NCI-H187 (cell line): Measurements from ENCODE around the gene HNRNPUL1.

ENCODE experiments used
- DNase-seq, 2 experiments: peaks; one replicate each; lab custom pipeline; 2025; lab: John Stamatoyannopoulos, UW

HNRNPUL1 gene

DNA sequence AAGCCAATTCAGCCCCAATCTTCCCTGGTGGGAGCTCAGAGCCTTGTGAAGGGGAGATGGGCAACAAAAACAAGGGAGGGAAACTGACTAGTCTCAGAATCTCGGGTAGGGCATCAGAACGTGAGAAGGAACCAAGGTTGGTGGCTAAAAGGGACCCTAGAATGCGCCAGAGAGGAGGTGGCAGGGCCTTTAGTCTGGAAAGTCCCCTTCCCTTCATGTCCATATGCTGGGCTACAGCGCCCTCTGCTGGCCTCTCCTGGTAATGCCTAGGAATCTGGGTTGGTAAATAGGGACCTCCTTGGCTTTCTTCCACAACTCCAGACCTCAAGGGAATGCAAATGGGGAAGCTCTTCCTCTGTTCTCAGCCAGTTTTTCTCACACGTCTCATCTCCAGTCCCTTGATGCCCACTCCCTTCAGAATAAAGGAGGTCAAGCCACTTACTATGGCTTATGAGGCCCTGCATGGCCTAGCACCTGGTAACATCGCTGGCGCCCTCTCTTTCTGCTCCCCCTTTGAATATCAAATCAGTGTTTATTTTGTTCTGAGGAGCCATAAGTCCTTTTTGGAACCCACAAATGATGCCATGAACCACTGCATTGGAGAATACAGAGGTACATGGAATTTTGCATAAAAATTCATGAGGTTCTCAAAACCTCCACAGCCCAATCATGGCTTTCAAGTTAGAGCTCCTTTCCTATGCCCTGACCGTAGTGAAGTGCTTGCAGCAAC, 44.4 kb downstream of the HNRNPUL1 start:
- peak; percentile 72 to 88 for DNase-seq

DNA sequence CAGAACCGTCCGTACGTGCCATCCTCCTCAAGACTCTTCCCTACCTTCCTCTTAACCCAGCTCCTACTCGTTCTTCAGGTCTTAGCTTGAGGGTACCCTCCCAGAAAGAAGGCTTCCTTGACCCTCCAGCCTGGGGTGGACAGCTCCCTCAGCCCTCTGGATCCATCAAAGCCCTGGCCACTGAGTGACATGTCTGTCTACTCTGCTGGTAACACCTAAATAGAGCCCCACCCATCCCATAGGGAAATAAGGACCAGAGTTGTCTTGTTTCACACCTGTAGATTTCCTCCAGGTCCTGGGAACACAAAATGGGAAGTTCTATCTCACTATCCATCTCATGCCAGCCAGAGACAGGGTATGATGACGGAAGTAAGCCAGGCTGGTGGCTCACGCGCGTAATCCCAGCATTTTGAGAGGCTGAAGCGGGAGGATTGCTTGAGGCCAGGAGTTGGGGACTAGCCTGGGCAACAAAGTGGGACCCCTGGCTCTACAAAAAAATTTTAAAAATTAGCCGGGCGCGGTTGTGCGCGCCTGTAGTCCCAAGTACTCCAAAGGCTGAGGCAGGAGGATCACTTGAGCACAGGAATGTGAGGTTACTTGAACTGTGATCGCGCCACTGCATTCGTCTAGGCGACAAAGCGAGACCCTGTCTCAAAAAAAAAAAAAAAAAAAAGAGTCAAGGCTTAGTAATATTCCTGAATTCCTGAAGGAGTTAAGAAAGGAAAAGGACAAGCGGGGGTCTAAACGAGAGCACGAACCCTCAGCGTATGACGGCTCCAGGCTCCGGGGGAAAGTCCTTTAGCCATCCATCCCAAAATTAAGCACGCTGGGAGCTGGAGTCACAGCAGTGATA, 45.2 kb downstream of the HNRNPUL1 start:
- no peak for DNase-seq

DNA sequence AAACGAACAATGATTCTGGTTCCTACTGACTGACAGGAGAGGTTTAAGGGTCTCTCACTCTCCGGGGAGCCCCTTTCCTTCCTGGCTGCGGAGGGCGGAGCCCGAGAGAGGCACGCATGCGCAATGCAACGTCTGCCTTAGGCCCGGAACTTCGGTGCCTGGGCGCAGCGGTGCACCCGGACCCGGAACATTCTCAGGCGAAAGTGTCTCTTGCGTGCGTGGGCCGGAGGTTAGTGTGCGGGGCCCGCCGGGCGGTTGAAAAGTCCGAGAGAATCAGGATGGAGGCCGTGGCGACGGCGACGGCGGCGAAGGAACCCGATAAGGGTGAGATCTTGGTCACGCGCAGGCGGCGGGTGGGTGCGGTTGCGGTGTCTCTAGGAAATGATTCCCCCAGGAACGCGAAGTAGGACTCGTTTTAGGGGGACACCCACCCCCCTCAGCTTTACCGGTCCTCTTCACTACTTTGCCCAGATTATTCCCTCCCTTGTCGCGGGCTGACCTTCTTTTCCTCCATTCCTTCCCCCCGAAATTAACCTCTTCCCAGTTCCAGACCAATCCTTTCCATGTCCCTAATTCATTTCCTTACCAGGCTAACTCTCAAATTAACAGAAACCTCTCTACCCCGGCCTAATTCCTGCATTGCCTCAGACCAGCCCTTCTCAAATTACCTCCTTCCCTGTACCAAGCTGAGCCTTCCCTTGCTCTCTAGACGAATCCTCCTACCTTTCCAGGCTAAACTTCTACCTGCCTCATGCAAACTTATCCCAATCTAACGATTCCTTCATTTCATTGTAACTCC, 46.1 kb downstream of the HNRNPUL1 start, which contains the start of gene CCDC97:
TSS of gene CCDC97 (plus strand) at position 140 of the 799 bp plus-strand sequence. CDS start at position 279, 139 bp downstream.
- DNase-seq = peak; percentile 87 to 91

DNA sequence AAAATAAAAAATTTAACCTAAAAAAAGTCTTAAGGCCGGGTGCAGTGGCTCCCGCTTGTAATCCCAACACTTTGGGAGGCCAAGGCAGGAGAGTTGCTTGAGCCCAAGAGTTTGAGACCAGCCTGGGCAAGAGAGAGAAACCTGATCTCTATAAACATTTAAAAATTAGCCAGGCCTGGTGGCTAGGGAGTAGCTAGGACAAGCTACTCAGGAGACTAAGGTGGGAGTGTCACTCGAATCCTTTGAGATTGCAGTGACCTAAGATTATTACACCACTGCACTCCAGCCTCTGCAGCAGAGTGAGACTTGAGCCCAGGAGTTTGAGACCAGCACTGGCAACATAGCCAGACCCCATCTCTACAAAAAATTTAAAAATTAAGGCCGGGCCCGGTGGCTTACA, 46.9 kb downstream of the HNRNPUL1 start:
- DNase-seq = no peak

DNA sequence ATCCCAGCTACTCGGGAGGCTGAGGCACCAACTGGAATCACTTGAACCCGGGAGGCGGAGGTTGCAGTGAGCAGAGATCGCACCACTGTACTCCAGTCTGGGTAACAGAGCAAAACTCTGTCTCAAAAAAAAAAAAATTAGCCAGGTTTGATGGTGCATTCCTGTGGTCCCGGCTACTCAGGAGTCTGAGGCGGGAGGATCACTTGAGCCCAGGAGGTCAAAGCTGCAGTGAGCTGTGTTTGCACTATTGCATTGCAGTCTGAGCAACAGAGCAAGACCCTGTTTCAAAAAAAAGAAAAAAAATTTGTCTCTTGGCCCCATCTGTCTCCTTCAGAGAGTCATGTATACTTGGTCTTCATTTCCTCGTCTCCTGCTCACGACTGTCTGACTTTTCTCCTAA, 47.4 kb downstream of the HNRNPUL1 start:
- no peak for DNase-seq

DNA sequence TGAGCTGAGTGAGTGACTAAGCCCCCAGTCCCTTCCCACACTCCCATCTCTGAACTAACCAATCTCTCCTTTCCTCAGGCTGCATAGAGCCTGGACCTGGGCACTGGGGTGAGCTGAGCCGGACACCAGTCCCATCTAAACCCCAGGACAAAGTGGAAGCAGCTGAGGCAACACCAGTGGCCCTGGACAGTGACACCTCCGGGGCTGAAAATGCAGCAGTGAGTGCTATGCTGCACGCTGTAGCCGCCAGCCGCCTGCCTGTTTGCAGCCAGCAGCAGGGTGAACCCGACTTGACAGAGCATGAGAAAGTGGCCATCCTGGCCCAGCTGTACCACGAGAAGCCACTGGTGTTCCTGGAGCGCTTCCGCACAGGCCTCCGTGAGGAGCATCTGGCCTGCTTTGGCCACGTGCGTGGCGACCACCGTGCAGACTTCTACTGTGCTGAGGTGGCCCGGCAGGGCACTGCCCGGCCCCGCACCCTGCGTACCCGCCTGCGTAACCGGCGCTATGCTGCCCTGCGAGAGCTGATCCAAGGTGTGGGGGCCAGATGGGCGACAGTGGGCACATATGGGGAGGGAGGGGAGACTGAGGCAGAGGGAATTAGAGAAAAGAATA, 52.2 kb downstream of the HNRNPUL1 start:
- DNase-seq = no peak

DNA sequence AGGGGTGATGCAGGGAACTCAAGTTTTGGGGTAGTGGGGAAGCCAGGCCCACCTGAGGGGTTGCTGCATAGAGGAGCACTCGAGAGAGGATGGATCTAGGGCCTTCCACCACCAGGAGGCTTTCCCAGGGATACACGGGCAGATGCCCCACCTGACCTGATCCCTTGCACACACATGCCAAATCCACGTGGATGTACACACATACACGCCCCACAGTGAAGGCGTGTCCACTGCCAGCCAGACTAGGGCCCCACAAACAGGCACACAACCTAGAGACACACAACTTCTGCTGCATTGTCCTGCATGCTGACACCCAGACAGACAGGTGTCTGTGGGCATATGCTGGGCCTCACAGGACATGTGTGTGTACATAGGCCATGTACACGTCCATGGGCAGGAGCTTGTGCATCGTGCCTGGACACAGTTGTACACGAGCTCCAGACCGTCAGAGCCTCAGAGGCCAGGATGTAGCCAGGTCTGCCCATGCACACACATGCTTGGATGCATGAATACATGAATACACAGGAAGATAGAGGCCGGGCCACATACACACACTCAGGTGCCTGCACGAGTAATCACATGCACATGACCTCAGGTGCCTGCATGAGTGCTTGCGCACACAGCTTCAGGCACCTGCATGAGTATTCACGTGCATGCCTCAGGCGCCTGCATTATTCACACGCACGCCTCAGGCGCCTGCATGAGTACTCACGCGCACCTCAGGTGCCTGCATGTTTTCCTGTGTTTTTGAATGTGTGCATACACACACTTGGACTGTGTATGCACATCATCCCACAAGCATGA, 54.7 kb downstream of the HNRNPUL1 start:
- no peak for DNase-seq

DNA sequence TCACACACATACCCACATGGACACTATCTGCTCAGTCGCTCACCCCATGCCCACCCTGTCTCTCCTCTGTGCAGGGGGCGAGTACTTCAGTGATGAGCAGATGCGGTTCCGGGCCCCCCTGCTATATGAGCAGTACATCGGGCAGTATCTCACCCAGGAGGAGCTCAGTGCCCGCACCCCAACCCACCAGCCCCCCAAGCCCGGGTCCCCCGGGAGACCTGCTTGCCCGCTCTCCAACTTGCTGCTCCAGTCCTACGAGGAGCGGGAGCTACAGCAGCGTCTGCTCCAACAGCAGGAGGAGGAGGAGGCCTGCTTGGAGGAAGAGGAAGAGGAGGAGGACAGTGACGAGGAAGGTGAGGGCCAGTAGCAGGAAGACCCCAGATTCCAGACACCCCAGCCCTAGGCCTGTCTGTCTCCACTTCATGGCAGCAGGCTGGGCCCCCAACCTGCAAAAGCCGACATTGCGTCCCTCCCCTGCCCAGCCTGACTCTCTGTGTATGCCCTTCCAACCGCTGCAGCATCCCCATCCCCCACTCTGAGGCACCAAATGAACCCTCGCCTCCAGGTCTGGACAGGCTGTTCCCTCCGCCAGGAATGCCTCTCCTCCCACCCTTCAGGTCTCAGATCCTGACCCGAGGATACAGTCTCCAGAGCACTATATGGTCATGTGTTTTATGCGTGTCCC, 55.5 kb downstream of the HNRNPUL1 start:
- DNase-seq = no peak

DNA sequence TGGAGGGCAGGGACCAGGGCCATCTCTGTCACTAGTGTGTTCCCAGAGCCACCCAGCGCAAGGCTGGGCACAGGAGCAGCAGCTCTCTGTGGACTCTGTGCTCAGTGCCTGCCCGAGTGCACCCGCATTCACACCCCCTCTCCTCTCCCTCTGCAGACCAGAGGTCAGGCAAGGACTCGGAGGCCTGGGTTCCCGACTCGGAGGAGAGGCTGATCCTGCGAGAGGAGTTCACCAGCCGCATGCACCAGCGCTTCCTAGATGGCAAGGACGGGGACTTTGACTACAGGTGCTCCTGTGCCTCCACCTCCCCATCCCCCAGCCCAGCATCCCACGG, 56.0 kb downstream of the HNRNPUL1 start:
- no peak for DNase-seq

DNA sequence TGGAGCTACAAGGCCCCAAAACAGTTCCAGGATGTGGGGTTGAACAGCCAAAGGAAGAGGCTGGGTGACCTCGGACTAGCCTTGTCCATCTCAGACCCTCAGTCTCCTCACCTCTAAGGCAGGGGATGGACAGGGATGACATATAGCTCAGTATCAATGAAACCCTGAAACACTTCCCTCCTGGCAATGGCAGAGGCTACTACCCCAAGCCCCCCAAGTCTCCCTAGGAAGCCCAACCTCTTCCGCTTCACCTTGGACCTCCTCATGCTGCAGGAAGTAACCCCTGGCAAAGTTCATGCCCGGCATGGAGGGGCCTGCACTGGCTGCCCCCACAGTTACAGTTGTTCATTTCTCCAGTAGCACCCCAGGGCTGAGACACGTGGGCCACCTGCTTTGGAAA, 56.4 kb downstream of the HNRNPUL1 start:
- no peak for DNase-seq

DNA sequence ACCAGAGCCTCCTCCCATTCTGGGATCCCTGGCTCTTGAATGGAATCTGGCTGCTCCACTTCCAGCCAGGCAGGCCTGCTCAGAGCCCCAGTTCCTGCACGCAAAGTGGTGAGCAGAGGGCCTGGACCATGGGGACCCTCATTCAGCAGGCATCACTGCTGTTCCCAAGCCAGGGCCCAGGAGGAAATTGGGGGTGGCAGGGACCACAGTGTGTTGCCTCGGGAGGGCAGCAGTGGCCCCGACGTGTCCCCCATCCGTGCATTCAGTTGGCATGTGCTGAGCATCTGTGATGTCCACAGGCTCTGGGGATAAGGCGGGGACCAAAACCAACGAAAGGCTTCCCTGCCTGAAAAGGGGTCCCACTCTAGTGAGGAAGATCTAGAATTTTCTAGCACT, 57.0 kb downstream of the HNRNPUL1 start:
- no peak for DNase-seq

DNA sequence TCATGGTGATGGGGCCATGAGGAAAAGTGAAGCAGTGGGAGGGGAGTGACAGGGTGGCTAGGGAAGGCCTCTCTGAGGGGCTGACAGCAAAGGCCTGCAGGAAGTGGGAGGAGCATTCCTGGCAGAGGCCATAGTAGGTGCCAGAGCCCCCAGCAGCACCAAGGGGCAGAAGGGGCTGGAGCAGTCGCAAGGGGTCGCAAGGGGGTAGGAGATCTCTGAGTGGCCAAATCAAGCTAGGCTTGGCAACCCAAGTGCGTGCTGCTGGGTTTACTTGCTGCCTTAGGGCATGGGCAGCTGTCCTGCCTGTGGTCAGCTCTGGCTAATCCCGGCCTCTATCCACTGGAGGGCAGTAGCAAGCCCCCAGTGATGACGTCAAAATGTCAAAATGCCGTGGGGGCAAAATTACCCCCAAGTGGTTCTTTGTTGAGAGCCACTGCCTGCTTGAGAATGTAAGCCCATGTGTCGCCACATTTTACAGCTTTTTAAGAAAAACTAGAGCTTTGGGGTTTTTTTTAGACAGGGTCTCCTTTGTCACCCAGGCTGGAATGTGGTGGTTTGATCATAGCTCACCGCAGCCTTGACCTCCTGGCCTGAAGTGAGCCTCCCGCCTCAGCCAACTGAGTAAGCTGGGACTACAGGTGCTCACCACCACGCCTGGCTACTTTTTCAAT, 57.6 kb downstream of the HNRNPUL1 start:
- no peak for DNase-seq

DNA sequence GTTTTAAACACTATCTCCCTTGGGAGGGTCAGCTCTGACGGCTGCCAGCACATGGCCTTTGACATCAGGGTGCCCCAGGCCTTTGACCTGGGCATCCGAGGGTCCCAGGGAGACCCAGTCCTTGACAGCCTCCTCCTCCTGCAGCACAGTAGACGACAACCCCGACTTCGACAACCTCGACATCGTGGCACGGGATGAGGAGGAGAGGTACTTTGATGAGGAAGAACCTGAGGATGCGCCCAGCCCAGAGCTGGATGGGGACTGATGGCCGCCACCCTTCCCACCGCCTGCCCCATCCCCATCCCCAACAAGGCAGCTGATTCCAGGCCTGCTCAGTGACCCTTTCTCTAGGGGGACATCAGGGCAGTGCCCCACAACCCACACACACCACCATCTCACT, 58.3 kb downstream of the HNRNPUL1 start:
- no peak for DNase-seq

DNA sequence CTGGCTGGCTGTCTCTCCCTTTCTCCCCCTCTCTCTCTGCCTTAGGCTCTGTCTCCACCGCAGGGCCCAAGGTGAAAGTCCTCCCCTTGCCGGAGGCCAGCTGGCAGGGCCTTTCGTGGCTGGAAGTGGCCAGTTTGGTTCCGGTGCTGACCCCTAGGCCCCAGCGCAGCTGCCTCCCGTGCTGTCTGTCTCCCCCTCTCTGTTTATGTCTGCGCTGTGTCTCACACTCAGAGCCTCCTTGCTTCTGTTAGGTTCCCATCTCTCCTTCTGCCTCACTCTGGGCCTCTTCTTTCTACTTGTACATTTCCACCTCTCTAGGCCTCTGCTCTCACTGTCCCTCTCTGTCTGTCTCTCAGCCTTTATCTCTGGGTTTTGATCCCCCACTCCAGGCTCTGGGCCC, 58.9 kb downstream of the HNRNPUL1 start:
- DNase-seq = no peak

DNA sequence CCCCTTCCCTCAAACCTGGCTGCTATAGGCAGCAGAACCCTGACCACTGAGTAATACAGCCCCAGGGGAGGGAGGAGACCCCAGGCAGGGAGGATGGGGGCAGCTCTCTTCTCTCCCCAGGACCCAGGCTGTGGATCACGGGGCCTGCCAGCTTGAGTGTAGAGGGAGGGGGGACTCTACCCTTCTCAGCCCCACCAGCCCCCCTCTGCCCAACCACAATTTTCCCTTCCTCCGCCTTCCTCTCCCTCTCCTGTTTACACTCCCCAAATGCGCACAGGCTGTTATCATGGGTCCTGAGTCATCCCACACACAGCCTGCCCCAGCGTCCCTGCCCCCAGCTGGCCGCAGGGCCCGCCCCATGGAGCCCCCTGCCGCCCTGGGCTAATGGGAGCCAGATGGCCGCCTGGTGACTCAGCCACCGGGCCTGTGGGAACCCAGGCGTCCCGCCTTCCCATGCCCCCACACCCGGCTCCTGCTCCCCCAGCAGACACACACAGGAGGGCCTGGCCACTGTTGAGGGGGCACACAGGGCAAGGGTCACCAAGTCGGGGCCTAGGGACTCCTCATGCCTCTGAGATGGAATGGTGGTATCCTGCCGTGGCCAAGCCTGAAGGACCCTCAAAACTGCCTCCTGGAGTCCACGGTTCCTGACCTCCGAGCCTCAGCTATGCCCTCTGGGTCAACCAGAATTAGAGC, 59.4 kb downstream of the HNRNPUL1 start:
- DNase-seq = no peak

DNA sequence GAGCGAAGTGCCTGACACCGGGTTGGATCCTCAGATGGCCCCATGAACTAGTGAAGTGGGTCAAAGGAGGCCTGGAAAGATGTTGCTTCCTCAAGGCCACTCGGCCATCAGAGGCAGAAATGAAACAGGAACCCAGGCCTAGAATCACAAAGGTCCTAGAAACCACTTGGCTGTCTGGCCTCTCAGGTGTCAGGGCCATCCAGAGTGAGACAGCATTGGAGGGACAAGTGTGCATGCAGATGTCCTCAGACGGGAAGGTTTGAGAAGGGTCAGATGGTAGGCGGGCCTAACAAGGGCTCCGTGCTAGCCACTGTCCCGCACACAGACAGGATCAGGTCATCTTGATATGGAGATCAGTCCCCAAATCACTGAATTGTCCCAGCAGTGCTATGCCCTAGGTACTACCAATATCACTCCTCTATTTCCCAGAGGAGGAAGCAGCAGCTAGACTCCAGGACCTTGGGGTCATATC, 60.1 kb downstream of the HNRNPUL1 start:
- no peak for DNase-seq

DNA sequence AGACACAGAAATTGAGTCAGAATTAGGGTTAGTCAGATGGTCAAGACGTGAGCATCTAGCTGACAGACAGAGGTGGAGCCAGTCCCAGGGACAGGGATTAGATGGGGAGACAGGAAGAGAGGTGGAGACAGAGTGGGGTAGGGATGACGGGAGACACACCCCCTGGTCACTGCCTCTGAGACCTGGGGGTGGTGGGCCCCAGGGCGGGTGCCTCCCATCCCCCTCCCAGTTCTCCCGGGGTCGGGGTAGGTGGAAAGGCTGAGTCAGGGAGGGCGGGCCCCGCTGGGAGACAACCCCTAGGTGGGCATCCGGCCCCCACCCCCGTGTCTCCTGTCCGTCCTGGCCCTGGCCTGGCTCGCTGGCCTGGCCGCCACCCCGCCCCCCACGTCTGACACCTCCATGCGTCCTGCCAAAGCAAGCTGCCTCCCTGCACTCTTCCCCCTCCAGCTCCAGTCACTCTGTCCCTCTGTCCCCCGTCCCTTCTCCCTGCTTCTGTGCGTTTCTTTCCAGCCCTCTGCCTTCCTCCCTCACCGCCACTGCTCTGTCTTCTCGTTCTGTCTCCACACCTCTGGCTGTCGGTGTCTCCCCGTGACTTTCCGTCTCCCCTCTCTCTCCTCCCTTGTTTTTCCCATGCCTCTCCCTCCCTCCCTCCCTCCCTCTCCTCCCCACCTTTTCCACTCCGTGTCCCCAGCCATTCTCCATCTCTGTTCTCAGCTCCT, 60.9 kb downstream of the HNRNPUL1 start:
- no peak for DNase-seq

DNA sequence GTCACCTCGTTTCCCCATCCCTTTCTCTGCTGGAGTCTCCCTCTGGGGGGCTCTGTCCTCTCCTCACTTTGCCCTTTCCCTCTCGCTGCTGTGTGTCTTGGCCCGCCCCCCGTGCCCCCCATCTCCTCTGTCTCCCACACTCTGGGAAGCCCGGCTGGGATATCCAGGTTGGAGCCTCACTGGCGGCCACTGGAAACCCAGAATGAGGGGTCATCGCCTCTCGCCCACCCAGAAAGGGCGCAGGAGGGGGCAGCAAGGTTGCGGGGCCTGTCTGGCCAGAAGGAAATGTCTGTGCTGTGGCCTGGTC, 61.4 kb downstream of the HNRNPUL1 start:
- no peak for DNase-seq
